Muscle layer of duodenum (tissue), 2 donors: ENCODE data around the gene LILRA5.
"Not testable (repeated sequence)": the region's sequence is repeated elsewhere in the genome, so short reads cannot be mapped to it uniquely, and the experiment has no call there.

ENCODE experiments used
- H3K27ac ChIP-seq: one replicate; pipeline ENCODE4 v1.7.0; 2013; ENCODE audit warnings: mild to moderate bottlenecking, low read length
- H3K27me3 ChIP-seq: one replicate; pipeline ENCODE4 v1.7.0; 2013; ENCODE audit warnings: low read depth, mild to moderate bottlenecking, control low read depth, low read length
- H3K36me3 ChIP-seq, 2 donors: one replicate each; pipeline ENCODE4 v1.7.0; 2013; ENCODE audit warnings: low read length in 2 of 2, control low read depth in 1 of 2, mild to moderate bottlenecking in 1 of 2; ENCODE audit not compliant: insufficient read depth in 2 of 2, control insufficient read depth in 1 of 2
- H3K4me1 ChIP-seq, 2 donors: one replicate each; pipeline ENCODE4 v1.7.0; 2013; ENCODE audit warnings: low read length in 2 of 2, mild to moderate bottlenecking in 2 of 2, control low read depth in 1 of 2, moderate library complexity in 1 of 2; ENCODE audit not compliant: insufficient read depth in 2 of 2, control insufficient read depth in 1 of 2
- H3K4me3 ChIP-seq, 2 donors: one replicate each; pipeline ENCODE4 v1.7.0; 2013; ENCODE audit warnings: low read length in 2 of 2, low read depth in 1 of 2, mild to moderate bottlenecking in 1 of 2
- H3K9me3 ChIP-seq, 2 donors: one replicate each; pipeline ENCODE4 v1.7.0; 2013; ENCODE audit warnings: low read length in 2 of 2, control low read depth in 1 of 2, mild to moderate bottlenecking in 1 of 2; ENCODE audit not compliant: control insufficient read depth in 1 of 2
- donor health status: healthy.

Gene LILRA5

DNA sequence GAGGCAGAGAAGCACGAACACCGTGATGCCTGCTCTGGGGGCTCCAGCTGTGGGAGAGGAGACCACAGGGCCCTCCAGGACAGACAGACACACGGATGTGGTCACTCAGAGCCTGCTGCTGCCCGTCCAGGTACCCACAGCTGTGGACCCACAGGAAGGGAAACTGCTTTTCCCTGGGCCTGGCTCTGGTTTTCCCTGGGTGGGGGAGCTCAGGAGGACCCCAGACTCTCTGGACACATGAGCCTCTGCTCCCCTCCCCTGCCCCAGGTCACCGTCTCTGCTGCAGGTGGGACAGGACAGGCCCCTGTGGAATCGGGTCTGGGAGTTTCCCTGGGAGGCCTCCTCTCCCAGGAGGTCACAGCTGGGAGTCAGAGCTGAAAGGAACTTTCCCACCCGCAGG lies 18.7 kb upstream of the LILRA5 start:
- Histone ChIP-seq H3K4me3 (no peak overlapping the region), H3K4me1 (no peaks in the 10 kb centered on the region)

GRCh38 chr19:54329476-54330165 lies 16.7 kb upstream of the LILRA5 start:
- no peaks in the 10 kb centered on the region for H3K4me1 ChIP-seq
- no peaks in the 10 kb centered on the region for H3K9me3 ChIP-seq
- no peak overlapping the region for H3K4me3 ChIP-seq
- no peaks in the 10 kb centered on the region for H3K27me3 ChIP-seq
- no peaks in the 10 kb centered on the region for H3K36me3 ChIP-seq
- H3K27ac ChIP-seq = no peak overlapping the region

More for the DNA sequence above, 18.7 kb upstream of the LILRA5 start:
- H3K27me3 ChIP-seq = no peaks in the 10 kb centered on the region
- H3K27ac ChIP-seq = no peak overlapping the region
- H3K36me3 ChIP-seq = no peaks in the 10 kb centered on the region
- no peaks in the 10 kb centered on the region for H3K9me3 ChIP-seq

DNA sequence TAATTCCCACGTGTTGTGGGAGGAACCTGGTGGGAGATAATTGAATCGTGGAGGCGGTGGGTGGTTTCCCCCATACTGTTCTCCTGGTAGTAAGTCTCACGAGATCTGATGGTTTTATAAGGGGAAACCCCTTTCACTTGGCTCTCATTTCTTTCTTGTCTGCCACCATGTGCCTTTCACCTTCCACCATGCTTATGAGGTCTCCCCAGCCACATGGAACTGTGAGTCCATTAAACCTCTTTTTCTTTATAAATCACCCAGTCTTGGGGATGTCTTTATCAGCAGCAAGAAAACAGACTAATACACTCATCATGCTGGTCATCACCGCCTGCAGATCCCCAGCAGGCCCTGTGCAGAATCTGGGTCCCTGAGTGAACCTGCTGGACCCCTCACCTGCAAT lies 15.8 kb upstream of the LILRA5 start:
- H3K9me3 ChIP-seq = not testable (repeated sequence)

GRCh38 chr19:54325631-54326030 lies 12.7 kb upstream of the LILRA5 start:
- H3K4me3 ChIP-seq = no peak overlapping the region
- no peak overlapping the region for H3K27ac ChIP-seq
- H3K9me3 ChIP-seq = no peaks in the 10 kb centered on the region
- H3K4me1 ChIP-seq = no peaks in the 10 kb centered on the region
- H3K36me3 ChIP-seq = no peaks in the 10 kb centered on the region
- no peaks in the 10 kb centered on the region for H3K27me3 ChIP-seq

More for the DNA sequence above, 15.8 kb upstream of the LILRA5 start:
- not testable (repeated sequence) for H3K27ac ChIP-seq, H3K4me3 ChIP-seq, H3K4me1 ChIP-seq, H3K27me3 ChIP-seq, H3K36me3 ChIP-seq

- Histone ChIP-seq H3K27ac (no peak overlapping the region), H3K4me3 (no peak overlapping the region), H3K36me3 (no peaks in the 10 kb centered on the region), H3K4me1 (no peaks in the 10 kb centered on the region), H3K9me3 (no peaks in the 10 kb centered on the region), H3K27me3 (no peaks in the 10 kb centered on the region)
Observed at GRCh38 chr19:54325194-54325621, 12.2 kb upstream of the LILRA5 start.

GRCh38 chr19:54324071-54324470 lies 11.1 kb upstream of the LILRA5 start:
- H3K4me1 ChIP-seq = no peaks in the 10 kb centered on the region
- H3K4me3 ChIP-seq = no peak overlapping the region
- no peaks in the 10 kb centered on the region for H3K36me3 ChIP-seq
- H3K27me3 ChIP-seq = no peaks in the 10 kb centered on the region
- H3K9me3 ChIP-seq = no peaks in the 10 kb centered on the region
- no peak overlapping the region for H3K27ac ChIP-seq

DNA sequence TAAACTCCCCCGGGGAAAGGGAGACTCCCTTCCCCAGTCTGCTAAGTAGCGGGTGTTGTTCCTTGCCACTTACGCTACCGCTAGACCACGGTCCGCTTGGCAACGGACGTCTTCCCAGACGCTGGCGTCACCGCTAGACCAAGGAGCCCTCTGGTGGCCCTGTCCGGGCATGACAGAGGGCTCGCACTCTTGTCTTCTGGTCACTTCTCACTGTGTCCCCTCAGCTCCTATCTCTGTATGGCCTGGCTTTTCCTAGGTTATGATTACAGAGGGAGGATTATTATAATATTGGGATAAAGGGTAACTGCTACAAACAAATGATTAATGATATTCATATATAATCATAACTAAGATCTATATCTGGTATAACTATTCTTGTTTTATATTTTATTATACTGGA lies 10.0 kb upstream of the LILRA5 start:
- H3K36me3 ChIP-seq, H3K9me3 ChIP-seq, H3K4me3 ChIP-seq, H3K27ac ChIP-seq, H3K27me3 ChIP-seq, H3K4me1 ChIP-seq: not testable (repeated sequence)

GRCh38 chr19:54322295-54322694 lies 9.3 kb upstream of the LILRA5 start:
- H3K9me3 ChIP-seq, H3K4me3 ChIP-seq, H3K4me1 ChIP-seq, H3K36me3 ChIP-seq, H3K27ac ChIP-seq, H3K27me3 ChIP-seq: not testable (repeated sequence)

GRCh38 chr19:54319892-54320670 lies 7.1 kb upstream of the LILRA5 start:
- Histone ChIP-seq H3K27ac (no peak overlapping the region), H3K27me3 (no peaks in the 10 kb centered on the region), H3K9me3 (no peaks in the 10 kb centered on the region), H3K4me1 (no peaks in the 10 kb centered on the region), H3K36me3 (no peaks in the 10 kb centered on the region), H3K4me3 (no peak overlapping the region)

- Histone ChIP-seq H3K27me3 (no peaks in the 10 kb centered on the region), H3K9me3 (no peaks in the 10 kb centered on the region), H3K4me1 (no peaks in the 10 kb centered on the region), H3K4me3 (no peak overlapping the region), H3K27ac (no peak overlapping the region), H3K36me3 (no peaks in the 10 kb centered on the region)
Observed at GRCh38 chr19:54319049-54319448, 6.1 kb upstream of the LILRA5 start.

- Histone ChIP-seq H3K27ac (no peak overlapping the region), H3K4me1 (no peaks in the 10 kb centered on the region), H3K27me3 (no peaks in the 10 kb centered on the region), H3K36me3 (no peaks in the 10 kb centered on the region), H3K4me3 (no peak overlapping the region), H3K9me3 (no peaks in the 10 kb centered on the region)
Observed at GRCh38 chr19:54317965-54318240, 4.9 kb upstream of the LILRA5 start.
